Hematopoietic multipotent progenitor cell treated with erythropoietin and hydrocortisone succinate and interleukin-3 and kit ligand, for 17 days (in vitro differentiated cells): Measurements from ENCODE around the gene NPTN.
"Not testable (repeated sequence)": the region's sequence is repeated elsewhere in the genome, so short reads cannot be mapped to it uniquely, and the experiment has no call there.

ENCODE experiments used
- DNase-seq: peaks from one replicate; pipeline ENCODE4 v3.0.0-alpha.2; 2015; ENCODE audit warnings: low spot score

Gene NPTN

GRCh38 chr15:73570355-73571032, 62.7 kb downstream of the NPTN start:
- DNase-seq, result no peak

GRCh38 chr15:73569361-73569760, 63.8 kb downstream of the NPTN start:
- peak; percentile 57 for DNase-seq

- no peak for DNase-seq
Measured at GRCh38 chr15:73568564-73569280, 64.5 kb downstream of the NPTN start.

GRCh38 chr15:73567020-73567419, 66.2 kb downstream of the NPTN start:
- DNase-seq, result no peak

GRCh38 chr15:73564255-73564654, 68.9 kb downstream of the NPTN start:
- DNase-seq, result no peak

GRCh38 chr15:73560501-73561117, 72.6 kb downstream of the NPTN start:
- DNase-seq, result peak; percentile 75

- DNase-seq, result no peak
Measured at GRCh38 chr15:73558529-73558928, 74.7 kb downstream of the NPTN start.

GRCh38 chr15:73555080-73555479, 78.1 kb downstream of the NPTN start:
- no peak for DNase-seq

GRCh38 chr15:73550190-73550589, 83.0 kb downstream of the NPTN start:
- DNase-seq, result no peak

- DNase-seq, result not testable (repeated sequence)
Measured at GRCh38 chr15:73548925-73549324, 84.3 kb downstream of the NPTN start.

GRCh38 chr15:73541479-73541878, 91.7 kb downstream of the NPTN start:
- DNase-seq, result no peak

GRCh38 chr15:73540161-73540560, 93.0 kb downstream of the NPTN start:
- DNase-seq, result no peak

- DNase-seq, result no peak
Measured at GRCh38 chr15:73539212-73540128, 93.7 kb downstream of the NPTN start.

- DNase-seq, result no peak
Measured at GRCh38 chr15:73538563-73539211, 94.5 kb downstream of the NPTN start.

GRCh38 chr15:73538123-73538522, 95.1 kb downstream of the NPTN start:
- DNase-seq, result no peak

- no peak for DNase-seq
Measured at GRCh38 chr15:73530649-73531048, 102.5 kb downstream of the NPTN start.

GRCh38 chr15:73527598-73527997, 105.6 kb downstream of the NPTN start:
- no peak for DNase-seq

GRCh38 chr15:73524919-73525318, 108.3 kb downstream of the NPTN start:
- DNase-seq, result no peak

- no peak for DNase-seq
Measured at GRCh38 chr15:73522011-73522410, 111.2 kb downstream of the NPTN start.

GRCh38 chr15:73518876-73519733, 114.1 kb downstream of the NPTN start:
- DNase-seq, result no peak
